ENCODE results near the gene GMEB2.

DNA sequence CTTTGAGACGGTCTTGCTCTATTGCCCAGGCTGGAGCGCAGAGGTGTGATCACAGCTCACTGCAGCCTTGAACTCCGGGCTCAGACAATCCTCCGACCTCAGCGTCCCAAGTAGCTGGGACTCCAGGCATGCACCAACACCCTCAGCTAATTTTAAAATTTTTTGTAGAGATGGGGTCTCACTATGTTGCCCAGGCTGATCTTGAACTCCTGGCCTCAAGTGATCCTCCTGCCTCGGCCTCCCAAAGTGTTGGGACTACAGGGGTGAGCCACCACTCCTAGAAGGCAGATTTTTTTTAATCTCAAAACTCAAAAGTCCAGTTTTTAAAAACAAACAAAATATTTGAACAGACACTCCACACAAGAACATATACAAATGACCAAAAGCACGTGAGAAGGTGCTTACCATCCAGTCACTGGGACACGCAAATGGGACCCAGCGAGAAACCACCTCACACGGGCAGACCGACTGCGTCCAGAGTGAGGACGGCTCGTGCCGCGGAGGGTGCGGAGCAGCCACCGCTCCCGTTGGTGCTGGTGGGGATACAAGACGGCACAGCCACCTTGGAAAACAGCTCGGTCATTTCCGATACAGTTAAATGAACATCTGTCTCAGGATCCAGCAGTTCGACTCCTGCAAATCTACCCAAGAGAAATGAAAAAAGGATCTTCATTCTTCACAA, 44.4 kb downstream of the GMEB2 start:
- TF ChIP-seq, protein P1, sequence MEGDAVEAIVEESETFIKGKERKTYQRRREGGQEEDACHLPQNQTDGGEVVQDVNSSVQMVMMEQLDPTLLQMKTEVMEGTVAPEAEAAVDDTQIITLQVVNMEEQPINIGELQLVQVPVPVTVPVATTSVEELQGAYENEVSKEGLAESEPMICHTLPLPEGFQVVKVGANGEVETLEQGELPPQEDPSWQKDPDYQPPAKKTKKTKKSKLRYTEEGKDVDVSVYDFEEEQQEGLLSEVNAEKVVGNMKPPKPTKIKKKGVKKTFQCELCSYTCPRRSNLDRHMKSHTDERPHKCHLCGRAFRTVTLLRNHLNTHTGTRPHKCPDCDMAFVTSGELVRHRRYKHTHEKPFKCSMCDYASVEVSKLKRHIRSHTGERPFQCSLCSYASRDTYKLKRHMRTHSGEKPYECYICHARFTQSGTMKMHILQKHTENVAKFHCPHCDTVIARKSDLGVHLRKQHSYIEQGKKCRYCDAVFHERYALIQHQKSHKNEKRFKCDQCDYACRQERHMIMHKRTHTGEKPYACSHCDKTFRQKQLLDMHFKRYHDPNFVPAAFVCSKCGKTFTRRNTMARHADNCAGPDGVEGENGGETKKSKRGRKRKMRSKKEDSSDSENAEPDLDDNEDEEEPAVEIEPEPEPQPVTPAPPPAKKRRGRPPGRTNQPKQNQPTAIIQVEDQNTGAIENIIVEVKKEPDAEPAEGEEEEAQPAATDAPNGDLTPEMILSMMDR (IDR thresholded peaks at IDR 0.05; ENCODE audit: low read length): no peak
- no peak for TF ChIP-seq EZH2phosphoT487 (IDR thresholded peaks at IDR 0.05; ENCODE audit: low read length)
- TF ChIP-seq EZH2 (optimal IDR thresholded peaks at IDR 0.05; ENCODE audit: low read depth, low read length): no peak
